Activated CD4-positive, alpha-beta T cell treated with anti-CD3 and anti-CD28 coated beads for 1 hour (primary cell): ENCODE measurements around the gene IRF2BPL.

Experiments used
- DNase-seq: peaks from one replicate; pipeline ENCODE4 v3.0.0-alpha.2; 2020

IRF2BPL gene

GRCh38 chr14:77009014-77009413, 19.5 kb downstream of the IRF2BPL start:
- no peak for DNase-seq

GRCh38 chr14:77008541-77008940, 20.0 kb downstream of the IRF2BPL start:
- DNase-seq = no peak

- DNase-seq = no peak
Observed at GRCh38 chr14:77007975-77008421, 20.5 kb downstream of the IRF2BPL start.

- no peak for DNase-seq
Observed at GRCh38 chr14:77007183-77007974, 21.1 kb downstream of the IRF2BPL start.

- no peak for DNase-seq
Observed at GRCh38 chr14:77006132-77006531, 22.4 kb downstream of the IRF2BPL start.

- no peak for DNase-seq
Observed at GRCh38 chr14:77005559-77005958, 22.9 kb downstream of the IRF2BPL start.

GRCh38 chr14:77004711-77005460, 23.6 kb downstream of the IRF2BPL start:
- no peak for DNase-seq

- DNase-seq = no peak
Observed at GRCh38 chr14:77003960-77004710, 24.4 kb downstream of the IRF2BPL start.

GRCh38 chr14:77002889-77003288, 25.6 kb downstream of the IRF2BPL start:
- DNase-seq = no peak

GRCh38 chr14:77002335-77002734, 26.2 kb downstream of the IRF2BPL start:
- no peak for DNase-seq

GRCh38 chr14:77000340-77001270, 27.9 kb downstream of the IRF2BPL start:
- no peak for DNase-seq

- DNase-seq = no peak
Observed at GRCh38 chr14:76998910-76999309, 29.6 kb downstream of the IRF2BPL start.

- no peak for DNase-seq
Observed at GRCh38 chr14:76997257-76997970, 31.1 kb downstream of the IRF2BPL start.

GRCh38 chr14:76996563-76997146, 31.9 kb downstream of the IRF2BPL start:
- no peak for DNase-seq

- no peak for DNase-seq
Observed at GRCh38 chr14:76995279-76996035, 33.1 kb downstream of the IRF2BPL start.

GRCh38 chr14:76993752-76994151, 34.8 kb downstream of the IRF2BPL start:
- DNase-seq = no peak

GRCh38 chr14:76990084-76990483, 38.4 kb downstream of the IRF2BPL start:
- no peak for DNase-seq

- no peak for DNase-seq
Observed at GRCh38 chr14:76987956-76988520, 40.5 kb downstream of the IRF2BPL start.

- no peak for DNase-seq
Observed at GRCh38 chr14:76986231-76986565, 42.3 kb downstream of the IRF2BPL start.

GRCh38 chr14:76985540-76986230, 42.8 kb downstream of the IRF2BPL start:
- no peak for DNase-seq
